HEK293T (cell line): ENCODE measurements around the gene FTSJ3.

ENCODE experiments used
- ELF4 ChIP-seq: fragments of 450-650 bp; IDR thresholded peaks from 2 replicates; pipeline ENCODE4 v1.6.1; 2017; ENCODE audit warnings: antibody characterized with exemption
- FOXK2 ChIP-seq: fragments of 450-650 bp; IDR thresholded peaks from 2 replicates; pipeline ENCODE4 v1.6.1; 2016; ENCODE audit warnings: mild to moderate bottlenecking
- FOXM1 ChIP-seq: fragments of 450-650 bp; IDR thresholded peaks from 2 replicates; pipeline ENCODE4 v1.6.1; 2017; ENCODE audit warnings: mild to moderate bottlenecking, borderline replicate concordance
- SP1 ChIP-seq: fragments of 450-650 bp; IDR thresholded peaks from 2 replicates; pipeline ENCODE4 v1.6.1; 2017
- SUZ12 ChIP-seq: fragments of 450-650 bp; IDR thresholded peaks from 2 replicates; pipeline ENCODE4 v1.6.1; 2016; ENCODE audit warnings: mild to moderate bottlenecking
- TF ChIP-seq, protein P1 (sequence below): fragments of 450-650 bp; IDR thresholded peaks from 2 replicates; pipeline ENCODE4 v1.6.1; 2016

DNA sequence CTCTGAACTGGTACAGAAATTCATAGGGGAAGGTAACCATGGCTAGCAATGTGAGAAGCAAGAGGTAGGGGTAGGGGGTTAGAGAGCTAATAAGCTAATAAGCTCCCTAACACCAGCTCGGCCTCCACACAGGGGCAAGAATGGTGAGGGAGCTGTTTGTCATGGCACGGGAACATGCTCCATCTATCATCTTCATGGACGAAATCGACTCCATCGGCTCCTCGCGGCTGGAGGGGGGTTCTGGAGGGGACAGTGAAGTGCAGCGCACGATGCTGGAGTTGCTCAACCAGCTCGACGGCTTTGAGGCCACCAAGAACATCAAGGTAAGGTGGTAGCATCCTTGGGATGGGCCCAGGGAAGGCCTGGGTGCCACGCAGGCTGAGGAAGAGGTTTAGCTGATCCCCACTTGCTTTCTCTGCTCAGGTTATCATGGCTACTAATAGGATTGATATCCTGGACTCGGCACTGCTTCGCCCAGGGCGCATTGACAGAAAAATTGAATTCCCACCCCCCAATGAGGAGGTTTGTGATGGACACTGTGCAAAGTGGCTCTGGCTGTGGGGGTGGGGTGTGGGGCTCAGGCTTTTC is 3.5 kb upstream of the FTSJ3 start:
- no peak for TF ChIP-seq SP1
- TF ChIP-seq SUZ12: no peak
- no peak for TF ChIP-seq FOXK2
- TF ChIP-seq, protein P1, sequence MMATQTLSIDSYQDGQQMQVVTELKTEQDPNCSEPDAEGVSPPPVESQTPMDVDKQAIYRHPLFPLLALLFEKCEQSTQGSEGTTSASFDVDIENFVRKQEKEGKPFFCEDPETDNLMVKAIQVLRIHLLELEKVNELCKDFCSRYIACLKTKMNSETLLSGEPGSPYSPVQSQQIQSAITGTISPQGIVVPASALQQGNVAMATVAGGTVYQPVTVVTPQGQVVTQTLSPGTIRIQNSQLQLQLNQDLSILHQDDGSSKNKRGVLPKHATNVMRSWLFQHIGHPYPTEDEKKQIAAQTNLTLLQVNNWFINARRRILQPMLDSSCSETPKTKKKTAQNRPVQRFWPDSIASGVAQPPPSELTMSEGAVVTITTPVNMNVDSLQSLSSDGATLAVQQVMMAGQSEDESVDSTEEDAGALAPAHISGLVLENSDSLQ: no peak
- no peak for TF ChIP-seq FOXM1
- TF ChIP-seq ELF4: no peak
